HepG2 (cell line): Measurements from ENCODE around the gene C1orf198.

Source experiments
- CTCF ChIP-seq: sonication (generic); formaldehyde crosslinking; IDR thresholded peaks from 2 replicates; pipeline ENCODE4 v1.5.0; 2020; ENCODE audit warnings: mild to moderate bottlenecking, missing genetic modification reagents, moderate library complexity
- POLR2A ChIP-seq, 2 experiments: IDR thresholded peaks; 2 replicates each; pipeline ENCODE4 v1.6.1; 2011; ENCODE audit warnings: low read depth in 2 of 2, low read length in 2 of 2, mild to moderate bottlenecking in 1 of 2, moderate library complexity in 1 of 2; ENCODE audit not compliant: insufficient read depth in 1 of 2
- POLR2AphosphoS5 ChIP-seq: IDR thresholded peaks from 2 replicates; pipeline ENCODE4 v1.6.1; 2012; ENCODE audit warnings: low read depth, low read length
- RELA ChIP-seq: sonication (generic); formaldehyde crosslinking; IDR thresholded peaks from 2 replicates; pipeline ENCODE4 v1.4.0; 2020; ENCODE audit warnings: missing genetic modification reagents
- ZNF232 ChIP-seq: sonication (generic); formaldehyde crosslinking; IDR thresholded peaks from 2 replicates; pipeline ENCODE4 v1.4.0; 2020; ENCODE audit warnings: missing genetic modification reagents, borderline replicate concordance
- ZNF280B ChIP-seq: sonication (generic); formaldehyde crosslinking; IDR thresholded peaks from 2 replicates; pipeline ENCODE4 v1.5.0; 2020; ENCODE audit warnings: missing genetic modification reagents, mild to moderate bottlenecking, borderline replicate concordance
- ZNF280D ChIP-seq: sonication (generic); formaldehyde crosslinking; IDR thresholded peaks from 2 replicates; pipeline ENCODE4 v1.5.1; 2020; ENCODE audit warnings: mild to moderate bottlenecking, missing genetic modification reagents
- ZNF333 ChIP-seq: sonication (generic); formaldehyde crosslinking; IDR thresholded peaks from 2 replicates; pipeline ENCODE4 v1.4.0; 2020; ENCODE audit warnings: mild to moderate bottlenecking, missing genetic modification reagents, borderline replicate concordance
- ZNF639 ChIP-seq: conservative IDR thresholded peaks from 2 replicates; pipeline ENCODE4 v1.6.1; 2018; ENCODE audit warnings: missing genetic modification reagents
- TF ChIP-seq, protein P1 (sequence below): sonication (generic); formaldehyde crosslinking; IDR thresholded peaks from 2 replicates; pipeline ENCODE4 v1.4.0; 2020; ENCODE audit warnings: low read depth, missing genetic modification reagents
- TF ChIP-seq, protein P2 (sequence below): sonication (generic); formaldehyde crosslinking; IDR thresholded peaks from 2 replicates; pipeline ENCODE4 v1.8.1; 2023; ENCODE audit warnings: mild to moderate bottlenecking, missing genetic modification reagents

DNA sequence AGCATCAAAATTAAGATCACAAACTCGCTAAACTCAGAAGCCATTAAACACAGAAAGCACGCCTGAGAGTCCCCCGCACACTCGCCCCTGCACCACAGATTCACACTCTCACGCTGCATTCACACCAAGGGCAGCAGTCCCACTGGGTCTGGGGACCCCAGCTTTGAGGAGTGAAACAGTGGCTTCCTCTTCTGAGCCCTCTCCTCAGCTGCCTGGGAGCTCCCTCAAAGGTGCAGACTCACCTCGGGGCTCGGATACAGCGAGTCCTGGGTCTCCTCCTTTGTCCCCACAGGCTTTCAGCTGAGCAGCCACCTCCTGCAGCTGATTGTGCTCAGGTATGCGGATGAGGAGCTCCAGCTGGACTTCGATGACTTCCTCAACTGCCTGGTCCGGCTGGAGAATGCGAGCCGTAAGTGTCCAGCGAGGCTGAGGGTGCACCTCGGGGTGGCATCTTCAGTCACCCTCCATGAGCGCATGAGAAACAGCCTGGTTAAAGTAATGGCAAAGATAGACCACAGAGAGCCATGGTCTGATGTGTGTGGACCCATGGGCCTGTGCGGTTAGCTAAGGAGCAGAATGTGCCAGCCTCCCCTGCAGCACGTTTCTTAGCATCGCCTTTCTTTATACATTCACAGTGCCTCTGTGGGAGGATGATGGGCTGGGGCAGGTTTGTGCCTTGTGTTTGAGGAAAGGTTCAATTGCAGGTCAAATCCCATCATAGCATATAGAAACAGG, 73.3 kb downstream of the C1orf198 start:
- TF ChIP-seq ZNF232 (CRISPR knock-in tag) (no peak), ZNF333 (CRISPR knock-in tag) (no peak), RELA (CRISPR knock-in tag) (no peak), POLR2A (IDR thresholded peaks at IDR 0.05; ENCODE audit: insufficient read depth in 1 of 2, low read depth in 2 of 2, low read length in 2 of 2) (no peak), POLR2AphosphoS5 (no peak), ZNF280B (CRISPR knock-in tag) (no peak), CTCF (CRISPR knock-in tag) (no peak), ZNF280D (CRISPR knock-in tag) (no peak), ZNF639 (no peak)
- TF ChIP-seq, protein P1, sequence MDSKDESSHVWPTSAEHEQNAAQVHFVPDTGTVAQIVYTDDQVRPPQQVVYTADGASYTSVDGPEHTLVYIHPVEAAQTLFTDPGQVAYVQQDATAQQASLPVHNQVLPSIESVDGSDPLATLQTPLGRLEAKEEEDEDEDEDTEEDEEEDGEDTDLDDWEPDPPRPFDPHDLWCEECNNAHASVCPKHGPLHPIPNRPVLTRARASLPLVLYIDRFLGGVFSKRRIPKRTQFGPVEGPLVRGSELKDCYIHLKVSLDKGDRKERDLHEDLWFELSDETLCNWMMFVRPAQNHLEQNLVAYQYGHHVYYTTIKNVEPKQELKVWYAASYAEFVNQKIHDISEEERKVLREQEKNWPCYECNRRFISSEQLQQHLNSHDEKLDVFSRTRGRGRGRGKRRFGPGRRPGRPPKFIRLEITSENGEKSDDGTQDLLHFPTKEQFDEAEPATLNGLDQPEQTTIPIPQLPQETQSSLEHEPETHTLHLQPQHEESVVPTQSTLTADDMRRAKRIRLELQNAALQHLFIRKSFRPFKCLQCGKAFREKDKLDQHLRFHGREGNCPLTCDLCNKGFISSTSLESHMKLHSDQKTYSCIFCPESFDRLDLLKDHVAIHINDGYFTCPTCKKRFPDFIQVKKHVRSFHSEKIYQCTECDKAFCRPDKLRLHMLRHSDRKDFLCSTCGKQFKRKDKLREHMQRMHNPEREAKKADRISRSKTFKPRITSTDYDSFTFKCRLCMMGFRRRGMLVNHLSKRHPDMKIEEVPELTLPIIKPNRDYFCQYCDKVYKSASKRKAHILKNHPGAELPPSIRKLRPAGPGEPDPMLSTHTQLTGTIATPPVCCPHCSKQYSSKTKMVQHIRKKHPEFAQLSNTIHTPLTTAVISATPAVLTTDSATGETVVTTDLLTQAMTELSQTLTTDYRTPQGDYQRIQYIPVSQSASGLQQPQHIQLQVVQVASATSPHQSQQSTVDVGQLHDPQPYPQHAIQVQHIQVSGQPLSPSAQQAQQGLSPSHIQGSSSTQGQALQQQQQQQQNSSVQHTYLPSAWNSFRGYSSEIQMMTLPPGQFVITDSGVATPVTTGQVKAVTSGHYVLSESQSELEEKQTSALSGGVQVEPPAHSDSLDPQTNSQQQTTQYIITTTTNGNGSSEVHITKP: no peak
- TF ChIP-seq, protein P2, sequence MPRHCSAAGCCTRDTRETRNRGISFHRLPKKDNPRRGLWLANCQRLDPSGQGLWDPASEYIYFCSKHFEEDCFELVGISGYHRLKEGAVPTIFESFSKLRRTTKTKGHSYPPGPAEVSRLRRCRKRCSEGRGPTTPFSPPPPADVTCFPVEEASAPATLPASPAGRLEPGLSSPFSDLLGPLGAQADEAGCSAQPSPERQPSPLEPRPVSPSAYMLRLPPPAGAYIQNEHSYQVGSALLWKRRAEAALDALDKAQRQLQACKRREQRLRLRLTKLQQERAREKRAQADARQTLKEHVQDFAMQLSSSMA: no peak
